Hepatocyte (in vitro differentiated cells): ENCODE results near the gene CD4.

Experiments used
- EZH2 ChIP-seq: fragments of 200-600 bp; sonication (generic); IDR thresholded peaks from 2 replicates; pipeline ENCODE4 v1.6.1; 2016; ENCODE audit warnings: antibody characterized with exemption, mild to moderate bottlenecking, borderline replicate concordance
- EZH2phosphoT487 ChIP-seq: fragments of 200-600 bp; sonication (generic); IDR thresholded peaks from one replicate; pipeline ENCODE4 v1.6.1; 2018; ENCODE audit warnings: antibody characterized with exemption, mild to moderate bottlenecking, low read depth, moderate library complexity; ENCODE audit not compliant: unreplicated experiment, severe bottlenecking
- TF ChIP-seq, protein P1 (sequence below): fragments of 200-600 bp; sonication (generic); IDR thresholded peaks from 2 replicates; pipeline ENCODE4 v1.5.1; 2016; ENCODE audit warnings: antibody characterized with exemption, mild to moderate bottlenecking; ENCODE audit not compliant: poor library complexity

GRCh38 chr12:6773590-6774351 lies 15.6 kb upstream of the CD4 start:
- TF ChIP-seq, protein P1, sequence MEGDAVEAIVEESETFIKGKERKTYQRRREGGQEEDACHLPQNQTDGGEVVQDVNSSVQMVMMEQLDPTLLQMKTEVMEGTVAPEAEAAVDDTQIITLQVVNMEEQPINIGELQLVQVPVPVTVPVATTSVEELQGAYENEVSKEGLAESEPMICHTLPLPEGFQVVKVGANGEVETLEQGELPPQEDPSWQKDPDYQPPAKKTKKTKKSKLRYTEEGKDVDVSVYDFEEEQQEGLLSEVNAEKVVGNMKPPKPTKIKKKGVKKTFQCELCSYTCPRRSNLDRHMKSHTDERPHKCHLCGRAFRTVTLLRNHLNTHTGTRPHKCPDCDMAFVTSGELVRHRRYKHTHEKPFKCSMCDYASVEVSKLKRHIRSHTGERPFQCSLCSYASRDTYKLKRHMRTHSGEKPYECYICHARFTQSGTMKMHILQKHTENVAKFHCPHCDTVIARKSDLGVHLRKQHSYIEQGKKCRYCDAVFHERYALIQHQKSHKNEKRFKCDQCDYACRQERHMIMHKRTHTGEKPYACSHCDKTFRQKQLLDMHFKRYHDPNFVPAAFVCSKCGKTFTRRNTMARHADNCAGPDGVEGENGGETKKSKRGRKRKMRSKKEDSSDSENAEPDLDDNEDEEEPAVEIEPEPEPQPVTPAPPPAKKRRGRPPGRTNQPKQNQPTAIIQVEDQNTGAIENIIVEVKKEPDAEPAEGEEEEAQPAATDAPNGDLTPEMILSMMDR = no peak
- no peak for TF ChIP-seq EZH2
- TF ChIP-seq EZH2phosphoT487 = no peak
